Activated CD4-positive, alpha-beta T cell treated with anti-CD3 and anti-CD28 coated beads, Interleukin-2, amount 50 U/mL, for 48 hours (primary cell): ENCODE measurements around the gene FHAD1.
"Not testable (repeated sequence)": the region's sequence is repeated elsewhere in the genome, so short reads cannot be mapped to it uniquely, and the experiment has no call there.

Experiments
- DNase-seq, 2 experiments: peaks; one replicate each; pipeline ENCODE4 v3.0.0-alpha.2; 2020

Gene FHAD1

DNA sequence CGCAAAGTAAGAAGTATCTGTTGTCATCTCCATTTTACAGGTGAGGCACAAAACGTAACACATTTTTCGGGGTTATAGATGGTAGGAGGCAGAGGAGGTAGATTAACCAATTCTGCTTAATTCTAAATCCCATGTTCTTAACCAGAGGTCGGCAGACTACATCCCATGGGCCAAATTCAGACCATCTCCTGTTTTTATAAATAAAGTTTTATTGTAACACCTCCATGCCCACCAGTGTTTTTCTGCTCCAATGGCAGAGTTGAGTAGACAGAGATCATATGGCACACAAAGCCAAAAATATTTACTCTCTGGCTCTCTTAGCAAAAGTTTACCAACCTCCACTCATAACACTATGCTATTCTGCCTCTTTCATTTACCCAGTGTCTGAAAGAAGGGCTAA, 30.9 kb downstream of the FHAD1 start:
- DNase-seq: no peak

DNA sequence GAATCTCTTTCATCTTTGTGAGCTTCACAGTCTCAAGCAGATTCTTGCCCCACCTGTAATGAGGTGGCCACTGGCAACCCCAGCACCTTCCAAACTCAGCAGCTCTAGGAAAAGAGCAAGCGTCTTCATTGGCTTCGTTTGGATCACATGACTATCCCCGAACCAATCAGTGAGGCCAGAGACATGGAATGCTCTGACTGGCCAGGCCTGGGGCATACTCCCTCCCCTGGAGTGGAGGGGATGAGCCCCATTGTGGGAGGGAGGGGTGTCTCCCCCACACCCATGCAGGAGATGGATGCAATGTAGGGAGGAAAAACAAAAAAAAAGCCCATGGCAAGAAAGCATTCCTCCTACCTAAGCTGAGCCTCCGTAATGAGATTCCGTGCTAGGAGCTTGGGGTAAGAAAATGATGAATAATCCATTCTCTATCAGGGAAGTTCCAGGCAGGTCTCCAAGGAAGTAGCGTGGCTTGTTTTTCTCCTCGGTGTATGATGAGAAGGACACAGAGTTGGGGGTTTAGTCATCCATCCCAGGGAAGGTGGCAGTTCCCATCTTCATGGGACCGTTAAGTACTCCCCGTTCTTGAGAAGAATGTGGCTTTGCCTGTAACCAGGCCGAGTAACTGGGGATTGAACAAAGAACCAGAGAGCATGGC, 32.7 kb downstream of the FHAD1 start:
- no peak for DNase-seq

DNA sequence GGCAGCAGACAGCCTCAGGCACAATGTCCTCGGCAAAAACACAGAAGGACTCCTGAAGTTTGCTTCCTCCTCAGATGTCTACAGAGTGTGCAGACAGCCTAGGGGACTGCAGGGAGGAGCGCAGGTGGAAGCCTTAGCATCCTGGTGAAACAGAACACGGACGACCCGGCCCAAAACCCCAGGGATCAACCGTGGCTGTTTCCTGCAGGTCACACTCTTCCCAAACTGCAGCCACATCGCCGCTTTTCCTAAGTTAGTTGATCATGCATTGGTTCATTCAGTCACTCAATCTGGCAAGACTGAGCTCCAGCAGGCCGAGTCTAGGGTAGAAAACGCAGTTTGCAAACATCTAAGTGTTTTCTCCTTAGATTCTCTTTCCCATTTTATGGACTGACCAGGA, 33.4 kb downstream of the FHAD1 start:
- no peak for DNase-seq

DNA sequence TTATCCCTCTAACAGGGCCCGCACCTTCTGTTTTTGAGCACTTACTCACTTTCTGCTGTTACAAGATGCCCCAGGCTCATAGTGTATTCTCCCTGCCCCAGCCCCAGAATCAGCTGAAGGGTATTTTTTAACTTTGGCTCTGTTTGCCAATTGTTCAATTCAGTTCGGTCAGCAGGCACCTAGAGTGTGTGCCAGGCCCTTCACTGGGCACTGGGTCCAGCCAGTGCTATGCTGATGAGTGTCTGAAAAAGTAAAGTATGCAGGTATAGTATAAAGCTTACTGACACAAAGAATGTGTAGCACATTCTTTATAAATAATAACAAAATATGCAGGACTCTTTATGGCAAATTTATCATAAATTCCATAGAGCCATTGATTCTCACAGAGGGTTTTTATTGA, 35.0 kb downstream of the FHAD1 start:
- no peak for DNase-seq

DNA sequence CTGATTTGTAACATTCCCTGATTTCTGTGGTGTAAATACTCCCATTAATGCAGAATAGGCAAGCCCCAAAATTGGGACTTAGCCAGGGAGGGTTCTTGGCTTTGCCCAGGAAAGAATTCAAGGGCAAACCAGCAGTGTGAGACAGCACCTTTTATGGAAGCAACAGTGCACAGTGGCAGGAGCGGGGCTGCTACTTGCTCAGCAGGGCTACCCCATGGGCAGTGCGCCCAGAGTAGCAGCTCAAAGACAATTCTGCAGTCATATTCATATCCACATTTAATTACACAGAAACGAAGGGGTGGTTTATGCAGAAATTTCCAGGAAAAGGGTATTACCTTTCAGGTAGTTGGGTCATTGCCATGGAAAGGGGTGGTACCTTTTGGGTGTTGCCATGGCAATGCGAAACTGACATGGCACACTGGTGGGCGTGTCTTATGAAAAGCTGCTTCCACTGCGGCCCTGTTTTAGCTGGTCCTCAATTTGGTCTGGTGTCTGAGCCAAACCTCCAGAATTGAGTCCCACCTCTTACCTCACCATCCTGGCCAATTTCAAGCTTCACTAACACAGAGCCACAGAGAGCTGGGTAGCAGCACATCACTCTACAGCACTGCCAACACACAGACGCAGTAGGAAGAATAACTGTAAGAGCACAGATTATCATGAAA, 35.9 kb downstream of the FHAD1 start:
- DNase-seq: no peak

DNA sequence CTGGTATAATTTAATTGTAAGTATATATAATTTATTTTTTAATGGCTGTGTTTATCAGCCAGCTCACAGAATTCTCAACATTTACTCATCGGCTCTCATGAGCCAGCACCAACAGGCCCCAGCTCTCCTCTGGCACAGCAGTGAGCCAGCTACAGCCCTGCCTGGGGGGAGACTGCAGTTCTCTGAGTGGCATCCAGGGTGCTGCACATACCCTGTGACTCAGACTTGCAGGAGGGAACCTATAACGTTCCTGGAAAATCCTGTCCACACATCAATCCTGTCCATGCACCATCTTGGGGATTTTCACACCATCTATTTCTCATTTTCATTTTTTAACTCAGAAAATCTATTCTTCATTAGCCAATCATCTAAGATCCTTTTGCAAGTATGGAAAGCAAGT, 36.5 kb downstream of the FHAD1 start:
- DNase-seq: no peak

DNA sequence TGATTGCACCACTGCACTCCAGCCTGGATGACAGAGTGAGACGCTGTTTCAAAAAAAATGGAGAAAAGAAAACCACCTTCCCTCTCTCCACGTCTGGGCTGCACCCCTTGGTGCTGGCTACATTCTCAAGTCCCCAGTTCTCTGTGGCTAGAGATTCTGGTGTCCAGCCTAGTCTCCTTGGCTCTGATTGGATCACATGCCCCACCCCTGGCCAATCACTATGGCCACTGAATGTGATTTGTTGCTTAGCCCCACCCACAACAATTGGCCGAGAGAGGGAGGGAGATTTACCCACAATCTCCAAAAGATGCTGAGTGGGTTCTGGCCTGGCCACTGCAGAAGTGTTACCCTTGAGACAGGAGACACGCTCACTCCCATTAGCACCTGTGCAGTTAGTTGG, 39.4 kb downstream of the FHAD1 start:
- no peak for DNase-seq

DNA sequence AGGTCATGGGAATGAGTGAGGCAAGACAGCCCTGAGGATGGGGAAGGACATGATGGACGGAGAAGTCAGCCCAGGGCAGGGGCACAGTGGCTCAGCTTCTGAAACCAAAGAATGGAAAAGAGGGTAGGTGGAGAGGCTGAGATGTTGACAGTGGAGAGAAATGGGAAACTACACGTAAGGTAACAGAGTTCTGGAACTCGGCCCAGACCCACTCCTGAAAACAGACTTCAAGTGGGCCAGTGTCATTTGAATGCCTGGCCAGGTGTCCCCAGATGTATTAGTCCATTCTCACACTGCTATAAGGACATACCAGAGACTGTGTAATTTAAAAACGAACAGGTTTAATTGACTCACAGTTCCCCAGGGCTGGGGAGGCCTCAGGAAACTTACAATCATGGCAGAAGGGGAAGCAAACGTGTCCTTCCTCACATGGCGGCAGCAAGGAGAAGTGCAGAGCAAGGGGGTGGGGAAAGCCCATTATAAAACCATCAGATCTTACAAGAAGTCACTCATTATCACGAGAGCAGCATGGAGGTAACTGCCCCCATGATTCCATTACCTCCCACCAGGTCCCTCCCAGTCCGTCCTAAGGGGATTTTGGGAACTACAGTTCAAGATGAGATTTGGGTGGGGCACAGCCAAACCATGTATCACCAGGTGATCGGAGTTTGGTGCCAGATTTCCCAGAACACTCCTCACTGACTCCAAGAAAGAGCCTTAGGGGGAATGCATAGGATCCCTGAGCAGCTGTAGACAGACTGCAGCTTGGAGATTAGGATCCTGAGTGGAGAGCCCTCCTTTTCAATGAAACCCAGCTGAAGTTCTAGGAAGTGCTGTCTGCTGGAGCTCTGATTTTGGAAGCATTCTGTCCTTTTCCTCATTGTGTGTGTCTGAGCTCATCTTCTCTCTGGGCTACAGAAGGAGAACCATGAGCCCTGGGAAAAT, 40.3 kb downstream of the FHAD1 start:
- no peak for DNase-seq

DNA sequence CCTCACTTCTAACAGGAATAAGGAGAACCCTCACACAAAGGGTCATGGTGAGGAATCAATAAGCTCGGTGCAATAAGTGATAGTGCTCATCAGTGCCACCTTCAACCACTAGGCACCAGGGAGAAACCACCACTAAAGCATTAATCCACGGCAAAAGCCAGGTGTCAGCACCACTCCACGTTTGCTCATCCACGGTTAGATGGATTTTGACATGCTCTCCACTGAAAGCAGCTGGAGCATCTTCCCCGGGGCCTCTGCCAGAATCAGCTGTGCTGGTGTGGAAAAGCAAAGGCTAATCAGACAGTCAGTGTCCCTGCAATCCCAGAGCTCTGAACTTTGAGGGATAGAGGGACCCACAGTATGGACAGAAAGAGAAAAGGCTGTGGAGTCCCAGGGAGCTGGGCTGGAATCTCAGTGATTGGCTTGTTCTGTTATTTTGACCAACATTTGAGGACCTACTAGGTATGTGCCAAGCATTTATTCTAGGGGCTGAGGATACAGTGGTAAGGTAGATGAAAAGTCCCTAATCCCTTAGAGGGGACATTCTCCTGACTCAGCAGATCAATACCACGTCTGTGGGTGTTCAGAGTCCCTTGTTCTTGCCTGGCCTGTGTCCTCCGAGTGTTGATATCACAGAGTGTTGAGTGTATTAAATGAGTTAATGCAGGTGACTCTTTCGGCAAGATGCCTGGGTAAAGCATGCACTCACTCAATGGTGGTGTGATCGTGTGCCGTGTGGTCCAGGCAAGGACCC, 41.3 kb downstream of the FHAD1 start:
- no peak for DNase-seq

DNA sequence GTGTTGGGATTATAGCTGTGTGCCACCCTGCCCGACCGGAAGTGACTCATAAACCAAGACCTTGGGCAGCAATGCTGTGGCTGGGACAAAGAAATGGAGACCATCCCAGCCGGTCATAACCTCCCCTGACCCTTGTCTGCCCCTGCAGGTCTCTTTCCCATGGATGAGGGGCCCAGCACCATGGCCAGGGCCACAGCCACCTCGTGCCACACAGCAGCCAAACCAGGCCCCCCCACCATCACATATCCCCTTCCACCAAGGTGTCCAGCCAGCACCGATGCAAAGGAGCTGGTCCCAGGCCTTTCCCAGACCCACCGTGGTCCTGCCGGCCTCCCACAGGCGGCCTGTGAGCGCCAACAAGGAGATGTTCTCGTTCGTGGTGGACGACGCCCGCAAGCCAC, 42.2 kb downstream of the FHAD1 start:
- DNase-seq: no peak

DNA sequence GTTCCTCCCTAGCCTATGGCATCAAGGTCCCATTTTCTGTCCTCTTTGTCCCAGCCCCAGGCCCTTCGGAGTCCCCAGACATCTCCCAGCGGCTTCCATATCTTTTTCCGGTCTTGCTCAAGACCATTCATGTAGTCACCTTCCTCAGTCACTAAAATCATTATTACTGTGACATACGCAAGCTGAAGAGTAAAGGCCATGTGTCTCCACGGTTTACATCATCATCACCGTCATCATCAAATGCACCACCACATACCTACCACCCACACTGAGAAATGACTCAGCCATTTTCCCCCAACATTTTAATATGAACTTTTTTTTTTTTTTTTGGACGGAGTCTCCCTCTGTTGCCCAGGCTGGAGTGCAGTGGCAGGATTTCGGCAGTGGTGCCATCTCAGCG, 43.4 kb downstream of the FHAD1 start:
- peak in 1 of 2 experiments; percentile 4 for DNase-seq

DNA sequence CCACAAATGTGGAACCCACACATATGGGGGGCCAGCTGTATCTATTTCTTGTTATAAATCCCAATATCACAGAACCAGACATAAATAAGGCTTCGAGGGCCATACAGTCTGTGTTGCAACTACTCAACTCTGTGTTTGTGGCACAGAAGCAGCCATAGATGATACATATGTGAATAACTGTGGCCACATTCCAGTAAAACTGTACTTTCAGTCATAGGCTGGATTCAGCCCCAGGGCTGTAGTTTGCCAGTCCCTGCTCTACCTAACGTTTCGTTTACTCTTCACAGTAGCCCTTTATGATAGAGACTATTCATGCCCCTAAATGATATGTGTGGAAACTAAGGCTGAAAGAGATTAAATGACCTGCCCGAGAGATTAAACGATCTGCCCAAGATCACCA, 48.7 kb downstream of the FHAD1 start:
- no peak for DNase-seq

DNA sequence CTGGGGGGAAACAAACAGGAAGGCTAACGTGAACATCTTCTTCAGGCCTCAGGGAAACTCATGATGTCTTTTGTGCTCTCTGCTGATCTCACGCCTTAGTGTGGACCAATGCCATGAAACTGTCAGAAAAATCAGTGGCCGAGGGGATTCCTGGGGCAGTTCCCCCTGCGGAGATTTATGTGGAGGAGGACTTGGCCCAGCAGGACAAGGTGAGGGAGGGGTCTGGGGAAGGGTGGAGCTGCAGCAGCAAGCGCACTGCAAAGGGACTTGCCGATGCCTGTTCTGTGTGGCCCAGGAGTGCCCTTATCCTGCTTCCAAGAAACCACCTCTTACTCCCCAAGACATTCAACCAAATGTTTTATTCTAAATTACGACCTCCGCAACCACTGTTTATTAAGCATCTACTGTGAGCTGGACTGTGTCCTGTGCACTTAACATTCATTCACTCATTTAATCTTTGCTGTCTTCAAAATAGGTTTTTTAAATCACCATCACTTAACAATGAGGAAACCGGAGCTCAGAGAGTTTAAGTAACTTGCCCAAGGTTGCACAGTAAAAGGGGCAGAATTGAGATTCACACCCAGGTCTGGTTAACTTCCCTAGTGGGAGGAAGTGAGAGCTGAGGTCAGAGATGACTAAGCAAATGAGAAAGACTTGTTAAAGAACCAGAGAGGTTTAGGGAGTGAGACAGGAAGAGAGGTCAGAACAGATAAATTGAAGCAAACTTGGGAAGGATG, 49.7 kb downstream of the FHAD1 start:
- no peak for DNase-seq

DNA sequence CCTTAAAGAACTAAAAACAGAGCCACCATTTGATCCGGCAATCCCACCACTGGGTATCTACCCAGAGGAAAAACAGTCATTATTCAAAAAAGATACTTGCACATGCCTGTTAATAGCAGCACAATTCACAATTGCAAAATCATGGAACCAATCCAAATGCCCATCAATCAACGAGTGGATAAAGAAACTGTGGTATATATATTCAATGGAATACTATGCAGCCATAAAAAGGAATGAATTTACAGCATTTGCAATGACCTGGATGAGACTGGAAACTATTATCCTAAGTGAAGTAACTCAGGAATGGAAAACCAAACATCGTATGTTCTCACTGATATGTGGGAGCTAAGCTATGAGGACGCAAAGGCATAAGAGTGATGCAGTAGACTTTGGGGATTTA, 51.0 kb downstream of the FHAD1 start:
- not testable (repeated sequence) for DNase-seq

DNA sequence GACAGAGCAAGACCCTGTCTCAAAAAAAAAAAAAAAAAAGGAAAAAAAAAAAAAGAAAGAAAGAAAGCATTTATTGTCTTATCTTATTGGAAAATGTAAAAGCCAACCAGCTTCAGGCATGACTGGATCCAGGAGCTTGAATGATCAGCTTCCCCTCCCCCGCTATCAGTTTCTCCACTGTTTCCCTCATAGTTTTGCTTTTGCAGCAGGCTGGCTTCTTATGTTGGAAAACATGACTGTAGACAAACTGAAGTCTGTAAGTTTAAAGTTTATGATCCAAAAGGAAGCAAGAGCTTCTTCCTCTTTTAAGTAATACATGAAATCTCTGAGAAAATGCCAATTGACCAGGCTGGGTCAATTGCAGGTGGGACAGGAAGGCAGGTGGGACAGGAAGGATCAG, 52.2 kb downstream of the FHAD1 start:
- DNase-seq: no peak

DNA sequence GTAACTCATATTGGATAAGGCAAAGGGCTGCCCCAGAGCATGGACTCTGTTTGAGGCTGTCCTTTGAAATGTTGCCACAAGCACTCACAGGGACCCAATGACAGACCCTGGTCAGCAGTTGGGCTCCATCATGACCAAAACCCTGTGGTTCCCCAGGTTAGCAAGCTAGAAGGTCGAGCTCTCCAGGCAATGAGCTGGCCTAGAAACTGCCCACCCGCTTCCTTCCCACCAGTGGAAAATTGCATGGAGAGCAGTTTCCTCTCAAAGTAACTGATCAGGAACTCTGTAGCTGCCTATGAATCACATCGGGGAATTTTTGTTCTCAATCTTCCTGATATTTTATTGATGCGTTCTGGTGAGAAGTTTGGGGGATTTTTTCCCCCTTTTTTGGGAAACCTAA, 52.8 kb downstream of the FHAD1 start:
- DNase-seq: no peak

DNA sequence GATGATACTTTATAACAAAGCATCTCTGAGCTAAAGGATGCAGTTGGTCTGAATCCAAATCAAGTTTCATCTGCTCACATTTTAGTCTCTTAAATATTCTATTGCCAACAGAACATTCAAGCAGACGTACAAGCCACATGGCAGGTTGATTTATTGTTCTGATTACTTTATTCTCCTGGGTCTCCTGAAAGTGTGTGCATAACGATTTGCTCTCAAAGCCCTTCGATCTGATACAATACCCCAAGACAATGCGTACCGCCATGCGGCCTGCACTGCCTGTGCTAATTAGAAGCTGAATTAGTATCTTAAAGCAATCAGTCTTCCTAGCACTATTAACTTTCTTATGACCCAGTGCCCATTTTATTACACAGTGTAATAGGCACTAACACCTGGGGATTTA, 56.9 kb downstream of the FHAD1 start:
- DNase-seq: no peak

DNA sequence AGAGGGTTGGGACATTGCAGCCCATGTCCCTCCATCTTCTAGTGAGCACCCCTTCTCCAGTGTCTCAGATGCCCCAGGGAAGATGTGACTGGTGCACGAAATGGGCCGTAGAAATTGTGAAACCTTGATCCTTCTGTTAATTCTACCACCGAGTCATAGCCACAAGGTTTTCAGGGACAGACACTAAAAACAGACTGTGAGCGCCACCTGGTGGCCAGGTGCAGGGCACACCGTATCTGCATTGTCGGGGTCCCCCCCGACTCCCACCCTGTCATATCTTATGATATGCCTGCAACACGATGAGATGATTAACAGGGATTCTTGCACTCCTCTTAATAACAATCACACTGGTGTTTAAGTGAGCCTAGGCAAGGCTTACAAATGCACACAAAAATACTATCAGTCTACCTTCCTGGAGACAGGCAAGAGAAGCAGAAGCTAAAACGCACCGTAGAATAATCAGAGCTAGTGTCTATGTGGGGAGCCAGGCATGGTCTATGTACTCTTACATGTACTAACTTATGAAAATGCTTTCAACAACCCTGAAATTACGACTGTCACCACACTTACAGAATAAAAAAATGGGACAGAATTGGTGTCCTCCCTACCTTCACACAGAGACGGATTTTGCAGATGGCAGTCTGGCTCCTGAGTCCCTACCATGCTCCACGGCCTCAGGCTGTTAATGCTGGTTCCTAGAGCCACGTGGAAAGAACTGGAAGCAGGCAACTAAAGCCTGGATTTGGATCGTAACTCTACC, 57.9 kb downstream of the FHAD1 start:
- DNase-seq: peak; percentile 80 to 81

DNA sequence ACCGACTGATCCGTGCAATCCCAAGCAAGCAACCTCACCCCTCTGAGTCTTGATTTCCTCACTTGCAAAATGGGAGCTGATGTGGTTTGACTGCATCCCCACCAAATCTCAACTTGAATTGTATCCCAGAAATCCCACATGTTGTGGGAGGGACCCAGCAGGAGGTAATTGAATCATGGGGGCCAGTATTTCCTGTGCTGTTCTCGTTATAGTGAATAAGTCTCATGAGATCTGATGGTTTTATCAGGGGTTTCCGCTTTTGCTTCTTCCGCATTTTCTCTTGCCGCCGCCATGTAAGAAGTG, 58.4 kb downstream of the FHAD1 start:
- DNase-seq: no peak

DNA sequence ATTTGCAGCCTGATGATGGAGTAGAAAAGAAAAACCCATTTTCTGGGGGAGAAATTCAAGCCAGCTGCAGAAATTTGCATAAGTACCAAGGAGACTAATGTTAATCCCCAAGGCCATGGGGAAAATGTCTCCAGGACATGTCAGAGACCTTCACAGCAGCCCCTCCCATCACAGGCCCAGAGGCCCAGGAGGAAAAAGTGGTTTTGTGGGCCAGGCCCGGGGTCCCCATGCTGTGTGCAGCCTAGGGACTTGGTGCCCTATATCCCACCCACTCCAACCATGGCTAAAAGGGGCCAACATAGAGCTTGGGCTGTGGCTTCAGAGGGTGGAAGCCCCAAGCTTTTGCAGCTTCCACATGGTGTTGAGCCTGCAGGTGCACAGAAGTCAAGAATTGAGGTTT, 59.3 kb downstream of the FHAD1 start:
- not testable (repeated sequence) for DNase-seq

DNA sequence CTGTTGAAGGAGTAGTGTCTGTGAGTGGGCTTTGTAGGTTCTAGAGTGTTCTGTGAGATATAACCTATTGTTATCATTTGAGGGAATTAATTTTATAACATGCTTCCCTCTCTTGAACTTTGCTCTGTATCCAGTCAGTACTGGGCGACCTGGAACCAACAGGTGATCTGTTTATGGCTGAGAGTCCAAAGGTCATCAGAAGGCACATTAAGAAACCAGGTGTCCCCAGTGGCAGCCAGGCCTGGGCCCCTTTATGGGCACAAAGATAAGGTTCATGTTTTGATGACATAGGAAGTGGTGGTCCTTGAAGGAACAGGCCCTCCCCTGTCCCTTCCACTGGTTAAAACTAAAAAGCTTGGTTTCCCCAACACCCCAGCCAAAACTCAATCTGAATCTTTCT, 61.1 kb downstream of the FHAD1 start:
- DNase-seq: no peak

DNA sequence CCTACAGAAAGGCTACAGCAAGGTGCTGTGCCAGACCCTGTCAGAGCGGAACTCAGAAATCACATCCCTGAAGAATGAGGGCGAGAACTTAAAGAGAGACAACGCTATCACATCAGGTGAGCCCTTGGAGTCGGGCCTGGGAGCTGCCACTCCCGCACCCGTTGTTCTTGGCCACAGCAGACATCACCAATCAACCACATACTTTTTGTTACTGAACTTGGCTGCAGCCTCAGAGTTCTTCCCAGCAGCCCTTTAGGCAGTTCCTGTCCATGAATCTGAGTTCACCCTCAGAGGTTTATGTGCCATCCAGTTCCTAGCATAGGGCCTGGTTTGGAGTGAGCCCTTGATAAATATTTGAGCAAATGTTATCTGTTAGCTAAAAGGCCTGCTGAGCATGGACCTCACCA, 61.6 kb downstream of the FHAD1 start:
- DNase-seq: no peak
